GM12878 (cell line): ENCODE measurements around the gene CYP1A2. TPM values are rescaled to one million over a fixed set of nuclear protein-coding genes. Genes with fewer than 3 reads are reported as not detected.

ENCODE experiments used
- ATAC-seq: fragments of 200-7000 bp; cut with Tn5 transposase; 3 replicates; pipeline ENCODE4 v1.9.1; 2020; ENCODE audit warnings: mild to moderate bottlenecking, moderate library complexity
- BruUV-seq: library from RNA; stranded (reverse); fragments of 400-500 nt; replicated peaks from 2 replicates; lab custom pipeline; 2021; lab: Mats Ljungman, UMichigan
- CTCF ChIA-PET: fragments of 300-600 bp; sonication (Branson Sonifier 250); formaldehyde crosslinking; extraction: SDS; loops from one replicate; lab custom pipeline; 2021; ENCODE audit warnings: inconsistent platforms; lab: Yijun Ruan, JAX
- POLR2A ChIA-PET: fragments of 350-600 bp; formaldehyde crosslinking; extraction: SDS; loops from one replicate; lab custom pipeline; 2021; ENCODE audit warnings: inconsistent platforms; lab: Charles Lee
- RAD21 ChIA-PET: fragments of 300-600 bp; sonication (Branson Sonifier 250); formaldehyde crosslinking; loops from one replicate; lab custom pipeline; 2023; ENCODE audit warnings: antibody characterized with exemption; ENCODE audit not compliant: unreplicated experiment; lab: Charles Lee
- SMC1A ChIA-PET: fragments of 300-600 bp; sonication (Branson Sonifier 250); formaldehyde crosslinking; loops from one replicate; lab custom pipeline; 2023; ENCODE audit not compliant: unreplicated experiment, uncharacterized antibody; lab: Charles Lee
- DNase-seq: peaks from one replicate; pipeline ENCODE4 v3.0.0-alpha.2; 2011; ENCODE audit warnings: low read depth, low spot score
- FAIRE-seq: peaks from 3 replicates; lab custom pipeline; 2011; peaks lifted over from hg19 to GRCh38; lab: Jason Lieb, UNC
- H2AFZ ChIP-seq: 2 replicates; pipeline ENCODE4 v1.6.0; 2011; ENCODE audit warnings: low read depth, low read length, control low read depth; ENCODE audit not compliant: control insufficient read depth
- H3K27ac ChIP-seq: 2 replicates; pipeline ENCODE4 v1.5.1; 2011; ENCODE audit warnings: control low read depth; ENCODE audit not compliant: control insufficient read depth, insufficient read depth
- H3K27me3 ChIP-seq, 2 experiments: replicated peaks in 1 of 2; 2 replicates each; pipeline versions ENCODE4 v1.6.0 to v1.6.1; 2011; ENCODE audit warnings: low read length in 1 of 2; ENCODE audit not compliant: control insufficient read depth in 2 of 2, insufficient read depth in 2 of 2
- H3K36me3 ChIP-seq, 2 experiments: 2 replicates each; pipeline ENCODE4 v1.5.1; 2011; ENCODE audit warnings: low read length in 1 of 2; ENCODE audit not compliant: control insufficient read depth in 2 of 2, insufficient read depth in 2 of 2
- H3K4me1 ChIP-seq: 2 replicates; pipeline ENCODE4 v1.6.1; 2011; ENCODE audit warnings: mild to moderate bottlenecking, low read length, moderate library complexity, mixed read lengths; ENCODE audit not compliant: control insufficient read depth, insufficient read depth
- H3K4me2 ChIP-seq: 2 replicates; pipeline ENCODE4 v1.6.0; 2011; ENCODE audit warnings: control low read depth; ENCODE audit not compliant: control insufficient read depth, insufficient read depth
- H3K4me3 ChIP-seq: fragments of 200-600 bp; sonication (generic); 2 replicates; pipeline ENCODE4 v1.5.1; 2016
- H3K79me2 ChIP-seq: 2 replicates; pipeline ENCODE4 v1.6.0; 2011; ENCODE audit warnings: low read length; ENCODE audit not compliant: control insufficient read depth, insufficient read depth
- H3K9ac ChIP-seq: 2 replicates; pipeline ENCODE4 v1.8.0; 2011; ENCODE audit warnings: low read length, control low read depth, mixed read lengths; ENCODE audit not compliant: control insufficient read depth, insufficient read depth
- H3K9me3 ChIP-seq: replicated peaks from 3 replicates; pipeline ENCODE4 v1.5.1; 2011; ENCODE audit warnings: mild to moderate bottlenecking, low read length; ENCODE audit not compliant: control insufficient read depth, insufficient read depth
- H4K20me1 ChIP-seq: 2 replicates; pipeline ENCODE4 v1.6.0; 2011; ENCODE audit not compliant: control insufficient read depth, insufficient read depth
- HDGF ChIP-seq: fragments of 450-650 bp; IDR thresholded peaks from 2 replicates; pipeline ENCODE4 v1.6.1; 2016; ENCODE audit warnings: antibody characterized with exemption
- MYC ChIP-seq: IDR thresholded peaks from 2 replicates; pipeline ENCODE4 v1.6.1; 2011; ENCODE audit warnings: mild to moderate bottlenecking, low read length, moderate library complexity, inconsistent platforms; ENCODE audit not compliant: insufficient read depth, insufficient replicate concordance, insufficient read length, severe bottlenecking
- NBN ChIP-seq: fragments of 450-650 bp; IDR thresholded peaks from 2 replicates; pipeline ENCODE4 v1.6.1; 2016
- POLR2AphosphoS5 ChIP-seq: IDR thresholded peaks from 2 replicates; pipeline ENCODE4 v1.6.1; 2011; ENCODE audit warnings: mild to moderate bottlenecking, low read length, inconsistent platforms
- SMAD1 ChIP-seq: fragments of 450-650 bp; IDR thresholded peaks from 2 replicates; pipeline ENCODE4 v1.6.1; 2018; ENCODE audit warnings: mild to moderate bottlenecking, low read depth; ENCODE audit not compliant: partially characterized antibody
- SMARCA5 ChIP-seq: fragments of 450-650 bp; IDR thresholded peaks from 2 replicates; pipeline ENCODE4 v1.6.1; 2017; ENCODE audit warnings: mild to moderate bottlenecking
- SRF ChIP-seq, 2 experiments: IDR thresholded peaks; 2 replicates each; pipeline ENCODE4 v1.6.1; 2011; ENCODE audit warnings: low read depth in 2 of 2, low read length in 2 of 2, mild to moderate bottlenecking in 1 of 2, moderate library complexity in 1 of 2
- WGBS: methylation state at CpG from one replicate; pipeline ENCODE4 v1.1.6; 2016; ENCODE audit warnings: low lambda C conversion rate; ENCODE audit not compliant: insufficient replicate concordance, insufficient coverage; ENCODE audit errors: missing lambda C conversion rate; 5-methylcytosine and 5-hydroxymethylcytosine counted together
- in situ Hi-C: fragments of 300-500 bp; cut with MboI; formaldehyde crosslinking; loops from 9 replicates; pipeline ENCODE4 v1.14.3; 2018; ENCODE audit warnings: mixed read lengths
- intact Hi-C: fragments of 100-400 bp; cut with micrococcal nuclease; formaldehyde crosslinking; loops from one replicate; pipeline ENCODE4 v1.14.2; 2022; ENCODE audit not compliant: unreplicated experiment
- polyA plus RNA-seq, 11 experiments: library from polyadenylated mRNA; depleted of rRNA in 4 of 11; unstranded in 6 of 11; stranded (reverse) in 5 of 11; fragments of >200 nt; fragmentation: Nextera tagmentation in 4 of 11; fragmentation: Illumina TruSeq in 1 of 11; extraction: Ambion mirVana in 4 of 11; extraction: Trizol in 1 of 11; gene quantifications; 1 replicate in 1 of 11; 2 replicates in 10 of 11; pipeline versions ENCODE4 v1.2.1 to v1.2.3, GENCODE V29; 2011 to 2016; ENCODE audit warnings: inconsistent platforms in 2 of 11, missing spikeins in 2 of 11, low read depth in 1 of 11
- total RNA-seq, 4 experiments: library from RNA; depleted of rRNA in 3 of 4; stranded (reverse); fragments of >200 nt in 3 of 4; fragmentation: Illumina TruSeq in 1 of 4; extraction: Trizol in 1 of 4; gene quantifications; 2 replicates each; pipeline versions ENCODE4 v1.2.1 to v1.2.3, GENCODE V29; 2013 to 2021
- TF ChIP-seq, protein P1 (sequence below): fragments of 450-650 bp; IDR thresholded peaks from 2 replicates; pipeline ENCODE4 v1.6.1; 2017; ENCODE audit warnings: mild to moderate bottlenecking, moderate library complexity
- TF ChIP-seq, protein P2 (sequence below): fragments of 450-650 bp; IDR thresholded peaks from 2 replicates; pipeline ENCODE4 v1.6.1; 2016; ENCODE audit warnings: mild to moderate bottlenecking

The CYP1A2 gene
- total and polyA plus RNA-seq, 10 of the 15 experiments (the other 5 are each of a cell fraction or from before 2014, with no cell fraction given) = 0.03 to 0.09 (median 0.05) TPM; not detected in 7

DNA sequence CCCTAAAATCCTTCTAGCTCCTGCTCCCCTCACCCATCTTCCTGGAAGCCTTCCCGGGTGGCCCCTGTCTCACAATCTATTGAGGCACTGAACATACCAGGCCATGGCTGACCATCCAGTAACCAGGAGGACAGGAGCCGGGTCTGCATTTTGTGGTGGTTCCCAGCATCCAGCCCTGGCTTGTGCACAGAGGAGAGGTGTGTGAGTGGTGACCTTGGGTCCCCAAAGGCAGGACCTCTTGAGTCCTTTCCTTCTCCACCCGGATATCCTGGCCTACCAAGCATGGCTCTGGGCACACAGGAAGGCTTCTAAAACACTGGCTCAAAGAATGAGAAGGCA, 41.1 kb downstream of the CYP1A2 start:
- DNase-seq (no peak), ATAC-seq (no peak), FAIRE-seq (no peak)
- Histone ChIP-seq H3K4me1 (peaks cover 69% of the 10 kb centered on the region), H3K9ac (peak overlapping the region; percentile 82), H3K79me2 (peaks cover 91% of the 10 kb centered on the region), H3K36me3 (peaks cover 9 to 12% of the 10 kb centered on the region in 2 experiments; a peak in 3 of 4 replicates), H3K9me3 (no peaks in the 10 kb centered on the region), H3K4me3 (peak overlapping the region; percentile 77), H3K27me3 (no peaks in the 10 kb centered on the region), H2AFZ (no peak overlapping the region), H3K27ac (peak overlapping the region; percentile 96), H3K4me2 (peak overlapping the region; percentile 67), H4K20me1 (no peaks in the 10 kb centered on the region)
- TF ChIP-seq SRF (IDR thresholded peaks at IDR 0.05; ENCODE audit: low read depth in 2 of 2, low read length in 2 of 2) = 0 out of 4 replicates have a peak, but pooled peaks of 1 of the 2 experiments have one; percentile 41
- TF ChIP-seq POLR2AphosphoS5 = peak; percentile 34; the same call in 1 of the 2 replicates
- TF ChIP-seq SMAD1 = peak; percentile 22
- TF ChIP-seq MYC = no peak
- TF ChIP-seq, protein P1, sequence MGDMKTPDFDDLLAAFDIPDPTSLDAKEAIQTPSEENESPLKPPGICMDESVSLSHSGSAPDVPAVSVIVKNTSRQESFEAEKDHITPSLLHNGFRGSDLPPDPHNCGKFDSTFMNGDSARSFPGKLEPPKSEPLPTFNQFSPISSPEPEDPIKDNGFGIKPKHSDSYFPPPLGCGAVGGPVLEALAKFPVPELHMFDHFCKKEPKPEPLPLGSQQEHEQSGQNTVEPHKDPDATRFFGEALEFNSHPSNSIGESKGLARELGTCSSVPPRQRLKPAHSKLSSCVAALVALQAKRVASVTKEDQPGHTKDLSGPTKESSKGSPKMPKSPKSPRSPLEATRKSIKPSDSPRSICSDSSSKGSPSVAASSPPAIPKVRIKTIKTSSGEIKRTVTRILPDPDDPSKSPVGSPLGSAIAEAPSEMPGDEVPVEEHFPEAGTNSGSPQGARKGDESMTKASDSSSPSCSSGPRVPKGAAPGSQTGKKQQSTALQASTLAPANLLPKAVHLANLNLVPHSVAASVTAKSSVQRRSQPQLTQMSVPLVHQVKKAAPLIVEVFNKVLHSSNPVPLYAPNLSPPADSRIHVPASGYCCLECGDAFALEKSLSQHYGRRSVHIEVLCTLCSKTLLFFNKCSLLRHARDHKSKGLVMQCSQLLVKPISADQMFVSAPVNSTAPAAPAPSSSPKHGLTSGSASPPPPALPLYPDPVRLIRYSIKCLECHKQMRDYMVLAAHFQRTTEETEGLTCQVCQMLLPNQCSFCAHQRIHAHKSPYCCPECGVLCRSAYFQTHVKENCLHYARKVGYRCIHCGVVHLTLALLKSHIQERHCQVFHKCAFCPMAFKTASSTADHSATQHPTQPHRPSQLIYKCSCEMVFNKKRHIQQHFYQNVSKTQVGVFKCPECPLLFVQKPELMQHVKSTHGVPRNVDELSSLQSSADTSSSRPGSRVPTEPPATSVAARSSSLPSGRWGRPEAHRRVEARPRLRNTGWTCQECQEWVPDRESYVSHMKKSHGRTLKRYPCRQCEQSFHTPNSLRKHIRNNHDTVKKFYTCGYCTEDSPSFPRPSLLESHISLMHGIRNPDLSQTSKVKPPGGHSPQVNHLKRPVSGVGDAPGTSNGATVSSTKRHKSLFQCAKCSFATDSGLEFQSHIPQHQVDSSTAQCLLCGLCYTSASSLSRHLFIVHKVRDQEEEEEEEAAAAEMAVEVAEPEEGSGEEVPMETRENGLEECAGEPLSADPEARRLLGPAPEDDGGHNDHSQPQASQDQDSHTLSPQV = no peak
- TF ChIP-seq NBN = no peak
- TF ChIP-seq HDGF = peak; percentile 67; the same call in 1 of the 2 replicates
- TF ChIP-seq, protein P2, sequence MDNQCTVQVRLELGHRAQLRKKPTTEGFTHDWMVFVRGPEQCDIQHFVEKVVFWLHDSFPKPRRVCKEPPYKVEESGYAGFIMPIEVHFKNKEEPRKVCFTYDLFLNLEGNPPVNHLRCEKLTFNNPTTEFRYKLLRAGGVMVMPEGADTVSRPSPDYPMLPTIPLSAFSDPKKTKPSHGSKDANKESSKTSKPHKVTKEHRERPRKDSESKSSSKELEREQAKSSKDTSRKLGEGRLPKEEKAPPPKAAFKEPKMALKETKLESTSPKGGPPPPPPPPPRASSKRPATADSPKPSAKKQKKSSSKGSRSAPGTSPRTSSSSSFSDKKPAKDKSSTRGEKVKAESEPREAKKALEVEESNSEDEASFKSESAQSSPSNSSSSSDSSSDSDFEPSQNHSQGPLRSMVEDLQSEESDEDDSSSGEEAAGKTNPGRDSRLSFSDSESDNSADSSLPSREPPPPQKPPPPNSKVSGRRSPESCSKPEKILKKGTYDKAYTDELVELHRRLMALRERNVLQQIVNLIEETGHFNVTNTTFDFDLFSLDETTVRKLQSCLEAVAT = peak; percentile 38; the same call in 1 of the 2 replicates
- TF ChIP-seq SMARCA5 = peak; percentile 36; the same call in 1 of the 2 replicates
- WGBS = 2% methylated on average over 3 of the region's 3 CpGs
- no TSS peak for BruUV-seq
- CTCF ChIA-PET = interaction anchor here (0.5 to 25.9 kb wide), 7 partner anchors 8 to 812 kb away, joined by 3 to 1288 read pairs (median 4); partner anchors contain the start of gene CSK
- POLR2A ChIA-PET = interaction anchor here (1.3 to 14.2 kb wide), 3 partner anchors 10 to 387 kb away, joined by 5 to 602 read pairs (median 6); partner anchors contain the start of gene CSK
- intact Hi-C loops (loop anchor here (1.0 to 5.0 kb wide), 3 partner anchors 11 to 317 kb away; partner anchors contain the start of gene ARID3B), in situ Hi-C loops (no loop called here)
- SMC1A ChIA-PET = interaction anchor here (0.7 to 15.7 kb wide), 4 partner anchors 8 to 95 kb away, joined by 3 to 811 read pairs (median 39); partner anchors contain the start of gene CSK
- RAD21 ChIA-PET = interaction anchor here (1.0 to 25.2 kb wide), 4 partner anchors 0 to 386 kb away, joined by 4 to 1186 read pairs (median 596); partner anchors contain the start of gene CSK
